SH-SY5Y (cell line): Measurements from ENCODE around the gene DLG2.

Experiments used
- GATA2 ChIP-seq: IDR thresholded peaks from 2 replicates; pipeline ENCODE4 v1.6.1; 2011; ENCODE audit warnings: mild to moderate bottlenecking, low read depth, low read length
- GATA3 ChIP-seq: IDR thresholded peaks from 2 replicates; pipeline ENCODE4 v1.6.1; 2011; ENCODE audit warnings: low read depth, mild to moderate bottlenecking, low read length, moderate library complexity

- TF ChIP-seq GATA2: no peak
- TF ChIP-seq GATA3: no peak
Observed at GRCh38 chr11:84922836-84923235, 704.3 kb downstream of the DLG2 start.
